K562 treated with DMSO at 1 percent for 12 hours (cell line): ENCODE results near the gene COL4A4. TPM values are rescaled to one million over a fixed set of nuclear protein-coding genes. Genes with fewer than 3 reads are reported as not detected.

ENCODE experiments used
- total RNA-seq: library from RNA; unstranded; fragments of 300-600 nt; gene quantifications from 2 replicates; pipeline ENCODE4 v1.2.3, GENCODE V29; 2022; ENCODE audit not compliant: insufficient read depth

Gene COL4A4
- not detected in 2 replicates for total RNA-seq

DNA sequence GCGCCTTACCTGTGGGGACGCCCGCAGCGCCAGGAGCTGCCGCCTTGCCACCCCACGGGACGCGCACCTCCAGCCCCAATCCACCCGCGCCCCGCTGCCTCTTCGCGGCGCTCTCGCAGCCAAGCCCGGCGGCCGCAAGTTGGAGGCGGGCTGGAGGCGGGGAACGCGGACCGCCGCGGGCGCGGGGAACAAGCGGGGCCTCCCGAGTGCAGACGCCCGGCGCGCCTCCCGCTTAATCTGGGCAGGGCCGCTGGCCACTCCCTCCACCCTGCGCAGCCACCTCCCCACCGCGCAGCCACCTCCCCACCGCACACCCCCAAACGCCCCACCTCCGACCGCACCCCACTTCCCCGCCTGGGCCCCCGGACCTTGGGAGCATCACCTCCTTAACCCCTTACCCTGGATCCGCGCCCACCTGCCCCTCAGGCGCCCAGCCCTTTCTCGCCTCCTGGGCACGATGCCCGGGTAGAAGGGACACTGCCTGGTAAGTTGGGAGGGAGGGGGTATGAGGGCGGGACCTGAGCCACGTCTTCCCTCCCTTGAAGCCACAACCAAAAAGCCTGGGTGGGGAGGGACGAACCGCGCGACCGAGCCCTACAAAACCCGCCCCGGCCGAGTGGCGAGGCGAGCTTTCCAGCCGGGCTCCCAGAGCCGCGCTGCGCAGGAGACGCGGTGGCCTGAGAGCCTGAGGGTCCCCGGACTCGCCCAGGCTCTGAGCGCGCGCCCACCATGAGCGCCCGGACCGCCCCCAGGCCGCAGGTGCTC lies at the start of gene COL4A4, which contains the start of gene COL4A3:
Gene COL4A4 (minus strand): TSS at position 208 of the 765 bp plus-strand sequence. CDS start 16,722 bp downstream, outside the sequence.
Gene COL4A3 (plus strand): TSS at position 627 of the 765 bp plus-strand sequence. CDS start 103 bp downstream, at position 730.

Other genes with a start within 250 kb of the COL4A4 start
- gene COL4A3, start 419 bp upstream of the COL4A4 start, total RNA-seq: not detected in 2 replicates
- 23.5 and 48.4 TPM in 2 replicates for gene MFF, start 161.0 kb upstream of the COL4A4 start, total RNA-seq
- not detected in 2 replicates for gene TM4SF20, start 215.1 kb upstream of the COL4A4 start, total RNA-seq
- not detected in 2 replicates for gene SCYGR1, start 223.7 kb upstream of the COL4A4 start, total RNA-seq